ENCODE results near the gene ATP2B2.

ATP2B2 gene

GRCh38 chr3:10470120-10471053 is 35.0 kb downstream of the ATP2B2 start:
- TF ChIP-seq POLR2A (IDR thresholded peaks at IDR 0.05; ENCODE audit: extremely low read depth, insufficient read length) (no peak), CTCF (IDR thresholded peaks at IDR 0.05; ENCODE audit: low read depth, low read length) (no peak), MAX (IDR thresholded peaks at IDR 0.05; ENCODE audit: low read depth, low read length) (no peak), MYC (IDR thresholded peaks at IDR 0.05; ENCODE audit: low read depth, low read length) (no peak)
- no peak for DNase-seq (ENCODE audit: low read depth)
- H3K4me3 ChIP-seq (ENCODE audit: low read depth, low read length), result no peak overlapping the region

GRCh38 chr3:10469441-10470119 is 35.8 kb downstream of the ATP2B2 start:
- no peak overlapping the region for H3K4me3 ChIP-seq (ENCODE audit: low read depth, low read length)
- TF ChIP-seq MYC (IDR thresholded peaks at IDR 0.05; ENCODE audit: low read depth, low read length) (no peak), CTCF (IDR thresholded peaks at IDR 0.05; ENCODE audit: low read depth, low read length) (no peak), POLR2A (IDR thresholded peaks at IDR 0.05; ENCODE audit: extremely low read depth, insufficient read length) (no peak), MAX (IDR thresholded peaks at IDR 0.05; ENCODE audit: low read depth, low read length) (no peak)
- DNase-seq (ENCODE audit: low read depth), result no peak

GRCh38 chr3:10468613-10469354 is 36.6 kb downstream of the ATP2B2 start:
- DNase-seq (ENCODE audit: low read depth), result no peak
- no peak for TF ChIP-seq POLR2A (IDR thresholded peaks at IDR 0.05; ENCODE audit: extremely low read depth, insufficient read length)
- TF ChIP-seq CTCF (IDR thresholded peaks at IDR 0.05; ENCODE audit: low read depth, low read length), result no peak
- TF ChIP-seq MAX (IDR thresholded peaks at IDR 0.05; ENCODE audit: low read depth, low read length), result no peak
- no peak for TF ChIP-seq MYC (IDR thresholded peaks at IDR 0.05; ENCODE audit: low read depth, low read length)
- no peak overlapping the region for H3K4me3 ChIP-seq (ENCODE audit: low read depth, low read length)

GRCh38 chr3:10467904-10468612 is 37.3 kb downstream of the ATP2B2 start:
- no peak overlapping the region for H3K4me3 ChIP-seq (ENCODE audit: low read depth, low read length)
- TF ChIP-seq CTCF (IDR thresholded peaks at IDR 0.05; ENCODE audit: low read depth, low read length), result no peak
- no peak for TF ChIP-seq POLR2A (IDR thresholded peaks at IDR 0.05; ENCODE audit: extremely low read depth, insufficient read length)
- no peak for TF ChIP-seq MAX (IDR thresholded peaks at IDR 0.05; ENCODE audit: low read depth, low read length)
- TF ChIP-seq MYC (IDR thresholded peaks at IDR 0.05; ENCODE audit: low read depth, low read length), result no peak
- no peak for DNase-seq (ENCODE audit: low read depth)

- no peak for DNase-seq (ENCODE audit: low read depth)
- no peak for TF ChIP-seq CTCF (IDR thresholded peaks at IDR 0.05; ENCODE audit: low read depth, low read length)
- H3K4me3 ChIP-seq (ENCODE audit: low read depth, low read length), result no peak overlapping the region
These were observed 38.2 kb downstream of the ATP2B2 start for GRCh38 chr3:10467204-10467603.
